ENCODE results near the gene AMBP. TPM values are rescaled to one million over a fixed set of nuclear protein-coding genes. Genes with fewer than 3 reads are reported as not detected.

AMBP gene
- total and polyA plus RNA-seq, 2 donors (not counting 1 experiment from before 2014, with no cell fraction given): not detected

GRCh38 chr9:114070188-114071103 lies 7.7 kb downstream of the AMBP start:
- POLR2A ChIA-PET: no interaction called here
- Histone ChIP-seq H3K27ac (ENCODE audit: low read length in 2 of 2) (no peak overlapping the region), H3K4me1 (ENCODE audit: control insufficient read depth in 2 of 2, insufficient read depth in 2 of 2, low read length in 2 of 2) (no peaks in the 10 kb centered on the region), H3K9ac (ENCODE audit: low read length) (no peak overlapping the region), H3K4me2 (replicated peaks; ENCODE audit: low read depth, low read length, poor library complexity, severe bottlenecking) (no peak overlapping the region), H3K36me3 (replicated peaks in 1 of 2; ENCODE audit: control extremely low read depth in 1 of 2, control insufficient read depth in 1 of 2, extremely low read depth in 1 of 2, insufficient read depth in 2 of 2, low read length in 1 of 2) (no peaks in the 10 kb centered on the region), H3K9me3 (ENCODE audit: control extremely low read depth in 1 of 3, control insufficient read depth in 2 of 3, insufficient read depth in 1 of 3, low read length in 2 of 3) (peaks cover 0 to 11% (median 0%) of the 10 kb centered on the region in 3 donors), H3K27me3 (replicated peaks in 1 of 4; ENCODE audit: control extremely low read depth in 1 of 4, control insufficient read depth in 3 of 4, insufficient read depth in 4 of 4, low read length in 3 of 4) (peaks cover 0 to 2% (median 0%) of the 10 kb centered on the region in 4 experiments), H4K20me1 (ENCODE audit: control insufficient read depth, insufficient read depth, low read length, poor library complexity, severe bottlenecking) (no peaks in the 10 kb centered on the region), H2AFZ (ENCODE audit: insufficient read depth, low read depth, low read length, poor library complexity, severe bottlenecking) (no peak overlapping the region), H3K4me3 (ENCODE audit: control extremely low read depth in 1 of 5, extremely low read depth in 1 of 5, insufficient read depth in 1 of 5, low read depth in 2 of 5, low read length in 4 of 5) (no peak overlapping the region), H3K79me2 (ENCODE audit: control insufficient read depth, insufficient read depth, low read length) (no peaks in the 10 kb centered on the region)
- no peaks in the 10 kb centered on the region for H3K4me1 Mint-ChIP-seq
- H3K9me3 Mint-ChIP-seq (ENCODE audit: insufficient read depth): no peaks in the 10 kb centered on the region
- WGBS (ENCODE audit: insufficient coverage): 92% methylated on average over 17 of the region's 17 CpGs
- no peak for DNase-seq
- H3K27ac Mint-ChIP-seq: no peak overlapping the region
- no peak for TF ChIP-seq EZH2 (IDR thresholded peaks at IDR 0.05; ENCODE audit: borderline replicate concordance, insufficient read depth, low read depth, low read length, poor library complexity, severe bottlenecking)
- TF ChIP-seq, protein P1, sequence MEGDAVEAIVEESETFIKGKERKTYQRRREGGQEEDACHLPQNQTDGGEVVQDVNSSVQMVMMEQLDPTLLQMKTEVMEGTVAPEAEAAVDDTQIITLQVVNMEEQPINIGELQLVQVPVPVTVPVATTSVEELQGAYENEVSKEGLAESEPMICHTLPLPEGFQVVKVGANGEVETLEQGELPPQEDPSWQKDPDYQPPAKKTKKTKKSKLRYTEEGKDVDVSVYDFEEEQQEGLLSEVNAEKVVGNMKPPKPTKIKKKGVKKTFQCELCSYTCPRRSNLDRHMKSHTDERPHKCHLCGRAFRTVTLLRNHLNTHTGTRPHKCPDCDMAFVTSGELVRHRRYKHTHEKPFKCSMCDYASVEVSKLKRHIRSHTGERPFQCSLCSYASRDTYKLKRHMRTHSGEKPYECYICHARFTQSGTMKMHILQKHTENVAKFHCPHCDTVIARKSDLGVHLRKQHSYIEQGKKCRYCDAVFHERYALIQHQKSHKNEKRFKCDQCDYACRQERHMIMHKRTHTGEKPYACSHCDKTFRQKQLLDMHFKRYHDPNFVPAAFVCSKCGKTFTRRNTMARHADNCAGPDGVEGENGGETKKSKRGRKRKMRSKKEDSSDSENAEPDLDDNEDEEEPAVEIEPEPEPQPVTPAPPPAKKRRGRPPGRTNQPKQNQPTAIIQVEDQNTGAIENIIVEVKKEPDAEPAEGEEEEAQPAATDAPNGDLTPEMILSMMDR (IDR thresholded peaks at IDR 0.05): no peak
- no peak overlapping the region for H3K4me3 Mint-ChIP-seq
- intact Hi-C loops (cut with micrococcal nuclease): no loop called here
- CTCF ChIA-PET: no interaction called here
- ATAC-seq (ENCODE audit: low read depth): no peak
- H3K27me3 Mint-ChIP-seq: peaks cover 11% of the 10 kb centered on the region

- Mint-ChIP-seq H3K4me3 (no peak overlapping the region), H3K9me3 (ENCODE audit: insufficient read depth) (no peaks in the 10 kb centered on the region), H3K27me3 (peaks cover 5% of the 10 kb centered on the region), H3K4me1 (no peaks in the 10 kb centered on the region), H3K27ac (no peak overlapping the region)
- ATAC-seq (ENCODE audit: low read depth) (no peak), DNase-seq (no peak)
- H3K36me3 ChIP-seq (replicated peaks in 1 of 2; ENCODE audit: control extremely low read depth in 1 of 2, control insufficient read depth in 1 of 2, extremely low read depth in 1 of 2, insufficient read depth in 2 of 2, low read length in 1 of 2): no peaks in the 10 kb centered on the region
- H3K4me2 ChIP-seq (replicated peaks; ENCODE audit: low read depth, low read length, poor library complexity, severe bottlenecking): no peak overlapping the region
- H3K4me1 ChIP-seq (ENCODE audit: control insufficient read depth in 2 of 2, insufficient read depth in 2 of 2, low read length in 2 of 2): no peaks in the 10 kb centered on the region
- H4K20me1 ChIP-seq (ENCODE audit: control insufficient read depth, insufficient read depth, low read length, poor library complexity, severe bottlenecking): no peaks in the 10 kb centered on the region
- peaks cover 0 to 11% (median 0%) of the 10 kb centered on the region in 3 donors for H3K9me3 ChIP-seq (ENCODE audit: control extremely low read depth in 1 of 3, control insufficient read depth in 2 of 3, insufficient read depth in 1 of 3, low read length in 2 of 3)
- no peak overlapping the region for H3K4me3 ChIP-seq (ENCODE audit: control extremely low read depth in 1 of 5, extremely low read depth in 1 of 5, insufficient read depth in 1 of 5, low read depth in 2 of 5, low read length in 4 of 5)
- no peak overlapping the region for H3K9ac ChIP-seq (ENCODE audit: low read length)
- 93% methylated on average over 6 of the region's 9 CpGs for WGBS (ENCODE audit: insufficient coverage)
- no peaks in the 10 kb centered on the region for H3K79me2 ChIP-seq (ENCODE audit: control insufficient read depth, insufficient read depth, low read length)
- no peak overlapping the region for H2AFZ ChIP-seq (ENCODE audit: insufficient read depth, low read depth, low read length, poor library complexity, severe bottlenecking)
- intact Hi-C loops (cut with micrococcal nuclease): no loop called here
- CTCF ChIA-PET: no interaction called here
- no peak overlapping the region for H3K27ac ChIP-seq (ENCODE audit: low read length in 2 of 2)
- TF ChIP-seq, protein P1 (IDR thresholded peaks at IDR 0.05): no peak
- TF ChIP-seq EZH2 (IDR thresholded peaks at IDR 0.05; ENCODE audit: borderline replicate concordance, insufficient read depth, low read depth, low read length, poor library complexity, severe bottlenecking): no peak
- POLR2A ChIA-PET: no interaction called here
- H3K27me3 ChIP-seq (replicated peaks in 1 of 4; ENCODE audit: control extremely low read depth in 1 of 4, control insufficient read depth in 3 of 4, insufficient read depth in 4 of 4, low read length in 3 of 4): no peaks in the 10 kb centered on the region
Measured at GRCh38 chr9:114069476-114070187, 8.5 kb downstream of the AMBP start.
